H4 (cell line): Measurements from ENCODE around the gene AREG. TPM values are rescaled to one million over a fixed set of nuclear protein-coding genes. Genes with fewer than 3 reads are reported as not detected.

ENCODE experiments used
- DNase-seq: peaks from one replicate; pipeline ENCODE4 v3.0.0-alpha.2; 2015; ENCODE audit warnings: low spot score
- total RNA-seq: library from RNA; depleted of rRNA; stranded (reverse); fragments of >200 nt; shearing (Covaris generic); gene quantifications from 2 replicates; pipeline ENCODE4 v1.2.3, GENCODE V29; 2014; rRNA removed

Gene AREG
- total RNA-seq, 1 experiment from 2014 or later: 0.91 TPM

DNA sequence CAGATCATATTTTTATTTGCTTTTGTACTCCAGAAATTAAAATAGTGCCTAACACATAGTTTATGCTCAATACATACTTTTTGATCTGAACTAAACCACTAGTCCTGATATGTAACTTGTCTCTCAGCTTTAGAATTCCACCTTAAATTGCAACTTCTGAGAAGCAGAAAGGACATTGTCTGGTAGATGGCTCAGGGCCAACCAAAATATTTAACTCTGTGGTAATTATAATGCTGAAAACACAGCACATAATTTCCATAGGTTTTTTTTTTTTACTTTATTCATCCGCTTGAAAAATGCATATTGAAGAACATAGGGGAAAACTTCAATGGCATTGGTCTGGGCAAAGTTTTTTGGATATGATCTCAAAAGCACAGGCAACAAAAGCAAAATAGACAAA is 59.3 kb downstream of the AREG start:
- DNase-seq: no peak

Other genes with a start within 250 kb of the AREG start
- 1.4 and 1.7 TPM in 2 replicates for gene EPGN, start 136.7 kb upstream of the AREG start, total RNA-seq
- gene EREG, start 80.0 kb upstream of the AREG start, total RNA-seq: not detected in 2 replicates